ENCODE measurements around the gene NUAK2.
"Not testable (repeated sequence)": the region's sequence is repeated elsewhere in the genome, so short reads cannot be mapped to it uniquely, and the experiment has no call there.

Gene NUAK2

GRCh38 chr1:205321162-205321958 lies at the start of gene NUAK2:
Gene NUAK2, minus strand, starts transcription at chr1:205321745. Its CDS starts 117 bp downstream, at chr1:205321628.
- peak; percentile 77 for DNase-seq (ENCODE audit: low read depth)

- DNase-seq (ENCODE audit: low read depth), result no peak
Measured at GRCh38 chr1:205370780-205371179, 49.2 kb upstream of the NUAK2 start.

- no peak for DNase-seq (ENCODE audit: low read depth)
Measured at GRCh38 chr1:205369701-205370123, 48.2 kb upstream of the NUAK2 start.

- no peak for DNase-seq (ENCODE audit: low read depth)
Measured at GRCh38 chr1:205368478-205368877, 46.9 kb upstream of the NUAK2 start.

- DNase-seq (ENCODE audit: low read depth), result no peak
Measured at GRCh38 chr1:205365945-205366463, 44.5 kb upstream of the NUAK2 start.

- DNase-seq (ENCODE audit: low read depth), result not testable (repeated sequence)
Measured at GRCh38 chr1:205365086-205365485, 43.5 kb upstream of the NUAK2 start.

- no peak for DNase-seq (ENCODE audit: low read depth)
Measured at GRCh38 chr1:205360891-205361290, 39.3 kb upstream of the NUAK2 start.

GRCh38 chr1:205359771-205360565 lies 38.4 kb upstream of the NUAK2 start:
- DNase-seq (ENCODE audit: low read depth), result no peak

GRCh38 chr1:205358579-205358978 lies 37.0 kb upstream of the NUAK2 start:
- DNase-seq (ENCODE audit: low read depth), result no peak

GRCh38 chr1:205357567-205357966 lies 36.0 kb upstream of the NUAK2 start:
- no peak for DNase-seq (ENCODE audit: low read depth)

GRCh38 chr1:205356440-205357139 lies 35.0 kb upstream of the NUAK2 start, which contains the start of gene KLHDC8A:
Gene KLHDC8A, minus strand, starts transcription at chr1:205356922. Its CDS starts 13,318 bp downstream, at chr1:205343604.
- no peak for DNase-seq (ENCODE audit: low read depth)

- DNase-seq (ENCODE audit: low read depth), result no peak
Measured at GRCh38 chr1:205355075-205355453, 33.5 kb upstream of the NUAK2 start.

- DNase-seq (ENCODE audit: low read depth), result peak; percentile 37
Measured at GRCh38 chr1:205354259-205355074, 32.9 kb upstream of the NUAK2 start.

GRCh38 chr1:205353612-205354011 lies 32.1 kb upstream of the NUAK2 start:
- DNase-seq (ENCODE audit: low read depth), result no peak

GRCh38 chr1:205353191-205353590 lies 31.6 kb upstream of the NUAK2 start:
- no peak for DNase-seq (ENCODE audit: low read depth)

GRCh38 chr1:205351984-205352713 lies 30.6 kb upstream of the NUAK2 start:
- no peak for DNase-seq (ENCODE audit: low read depth)

- DNase-seq (ENCODE audit: low read depth), result no peak
Measured at GRCh38 chr1:205350691-205351141, 29.2 kb upstream of the NUAK2 start.

GRCh38 chr1:205350124-205350523 lies 28.6 kb upstream of the NUAK2 start:
- DNase-seq (ENCODE audit: low read depth), result no peak

- no peak for DNase-seq (ENCODE audit: low read depth)
Measured at GRCh38 chr1:205348554-205349487, 27.3 kb upstream of the NUAK2 start.
